Subcutaneous abdominal adipose tissue (tissue), 5 donors: ENCODE results near the gene CACNG7.

Source experiments
- H3K27ac ChIP-seq: one replicate; pipeline ENCODE4 v1.7.0; 2013; ENCODE audit warnings: low read depth, mild to moderate bottlenecking, inconsistent platforms, low read length, moderate library complexity
- H3K27me3 ChIP-seq, 5 donors: one replicate each; pipeline ENCODE4 v1.7.0; 2013; ENCODE audit warnings: low read length in 5 of 5, inconsistent platforms in 1 of 5; ENCODE audit not compliant: control insufficient read depth in 5 of 5, insufficient read depth in 4 of 5
- H3K36me3 ChIP-seq, 5 donors: one replicate each; pipeline ENCODE4 v1.7.0; 2013; ENCODE audit warnings: low read length in 5 of 5; ENCODE audit not compliant: control insufficient read depth in 5 of 5, insufficient read depth in 5 of 5
- H3K4me1 ChIP-seq, 5 donors: one replicate each; pipeline ENCODE4 v1.7.0; 2013; ENCODE audit warnings: low read length in 5 of 5, mild to moderate bottlenecking in 3 of 5, moderate library complexity in 1 of 5; ENCODE audit not compliant: control insufficient read depth in 5 of 5, insufficient read depth in 5 of 5
- H3K4me3 ChIP-seq, 5 donors: one replicate each; pipeline ENCODE4 v1.7.0; 2013; ENCODE audit warnings: low read length in 5 of 5, low read depth in 1 of 5
- H3K9ac ChIP-seq, 5 donors: one replicate each; pipeline ENCODE4 v1.7.0; 2013; ENCODE audit warnings: low read length in 5 of 5, mild to moderate bottlenecking in 4 of 5, moderate library complexity in 3 of 5
- H3K9me3 ChIP-seq, 5 donors: one replicate each; pipeline ENCODE4 v1.7.0; 2013; ENCODE audit warnings: low read length in 5 of 5; ENCODE audit not compliant: control insufficient read depth in 5 of 5
- donor health status: healthy.
- donor health status: healthy.
- donor health status: healthy.
- donor health status: healthy.
- donor health status: healthy.

The CACNG7 gene

GRCh38 chr19:53915000-53915399 lies 5.9 kb downstream of the CACNG7 start:
- no peak overlapping the region for H3K9ac ChIP-seq
- H3K27me3 ChIP-seq, result peaks cover 13 to 37% (median 27%) of the 10 kb centered on the region in 5 donors
- no peaks in the 10 kb centered on the region for H3K4me1 ChIP-seq
- H3K36me3 ChIP-seq, result no peaks in the 10 kb centered on the region
- H3K9me3 ChIP-seq, result peaks cover 0 to 3% (median 0%) of the 10 kb centered on the region in 5 donors
- no peak overlapping the region for H3K27ac ChIP-seq
- no peak overlapping the region for H3K4me3 ChIP-seq

GRCh38 chr19:53916004-53916403 lies 6.9 kb downstream of the CACNG7 start:
- H3K27ac ChIP-seq, result no peak overlapping the region

GRCh38 chr19:53917356-53917755 lies 8.3 kb downstream of the CACNG7 start:
- Histone ChIP-seq H3K9ac (no peak overlapping the region), H3K27me3 (peaks cover 3 to 14% (median 7%) of the 10 kb centered on the region in 5 donors), H3K36me3 (no peaks in the 10 kb centered on the region), H3K4me3 (no peak overlapping the region), H3K4me1 (no peaks in the 10 kb centered on the region), H3K9me3 (peaks cover 0 to 3% (median 0%) of the 10 kb centered on the region in 5 donors), H3K27ac (no peak overlapping the region)

More at GRCh38 chr19:53916004-53916403, 6.9 kb downstream of the CACNG7 start:
- H3K27me3 ChIP-seq, result peaks cover 10 to 27% (median 18%) of the 10 kb centered on the region in 5 donors
- no peaks in the 10 kb centered on the region for H3K4me1 ChIP-seq
- H3K9ac ChIP-seq, result no peak overlapping the region
- H3K4me3 ChIP-seq, result no peak overlapping the region
- no peaks in the 10 kb centered on the region for H3K36me3 ChIP-seq
- H3K9me3 ChIP-seq, result peaks cover 0 to 3% (median 0%) of the 10 kb centered on the region in 5 donors

- no peaks in the 10 kb centered on the region for H3K36me3 ChIP-seq
- peaks cover 0 to 4% (median 0%) of the 10 kb centered on the region in 5 donors for H3K27me3 ChIP-seq
- H3K9ac ChIP-seq, result no peak overlapping the region
- H3K27ac ChIP-seq, result no peak overlapping the region
- H3K4me1 ChIP-seq, result no peaks in the 10 kb centered on the region
- H3K9me3 ChIP-seq, result no peaks in the 10 kb centered on the region
- no peak overlapping the region for H3K4me3 ChIP-seq
Observed at GRCh38 chr19:53927739-53928138, 18.7 kb downstream of the CACNG7 start.

- Histone ChIP-seq H3K4me1 (no peaks in the 10 kb centered on the region), H3K27me3 (peaks cover 3 to 12% (median 3%) of the 10 kb centered on the region in 5 donors), H3K4me3 (no peak overlapping the region), H3K27ac (no peak overlapping the region), H3K9ac (no peak overlapping the region), H3K9me3 (no peaks in the 10 kb centered on the region), H3K36me3 (no peaks in the 10 kb centered on the region)
Observed at GRCh38 chr19:53936029-53936428, 27.0 kb downstream of the CACNG7 start.

- H3K4me1 ChIP-seq, result peaks cover 0 to 4% (median 0%) of the 10 kb centered on the region in 5 donors
- peaks cover 12 to 43% (median 32%) of the 10 kb centered on the region in 5 donors for H3K27me3 ChIP-seq
- H3K9ac ChIP-seq, result no peak overlapping the region
- H3K4me3 ChIP-seq, result no peak overlapping the region
- H3K36me3 ChIP-seq, result no peaks in the 10 kb centered on the region
- no peak overlapping the region for H3K27ac ChIP-seq
- peaks cover 0 to 4% (median 0%) of the 10 kb centered on the region in 5 donors for H3K9me3 ChIP-seq
Observed at GRCh38 chr19:53942001-53942786, 33.1 kb downstream of the CACNG7 start.

- Histone ChIP-seq H3K4me1 (peaks cover 0 to 4% (median 0%) of the 10 kb centered on the region in 5 donors), H3K4me3 (no peak overlapping the region), H3K27me3 (peaks cover 12 to 45% (median 33%) of the 10 kb centered on the region in 5 donors), H3K9me3 (peaks cover 0 to 4% (median 0%) of the 10 kb centered on the region in 5 donors), H3K9ac (no peak overlapping the region), H3K27ac (no peak overlapping the region), H3K36me3 (no peaks in the 10 kb centered on the region)
Observed at GRCh38 chr19:53944416-53944815, 35.3 kb downstream of the CACNG7 start.

- Histone ChIP-seq H3K4me1 (peaks cover 0 to 4% (median 0%) of the 10 kb centered on the region in 5 donors), H3K27me3 (peaks cover 10 to 43% (median 33%) of the 10 kb centered on the region in 5 donors), H3K36me3 (no peaks in the 10 kb centered on the region), H3K9ac (no peak overlapping the region), H3K27ac (no peak overlapping the region), H3K9me3 (peaks cover 0 to 4% (median 0%) of the 10 kb centered on the region in 5 donors), H3K4me3 (no peak overlapping the region)
Observed at GRCh38 chr19:53944933-53945332, 35.9 kb downstream of the CACNG7 start.

GRCh38 chr19:53945441-53945840 lies 36.4 kb downstream of the CACNG7 start:
- peaks cover 0 to 4% (median 0%) of the 10 kb centered on the region in 5 donors for H3K4me1 ChIP-seq
- H3K9me3 ChIP-seq, result peaks cover 0 to 4% (median 0%) of the 10 kb centered on the region in 5 donors
- peaks cover 9 to 38% (median 33%) of the 10 kb centered on the region in 5 donors for H3K27me3 ChIP-seq
- H3K9ac ChIP-seq, result no peak overlapping the region
- no peak overlapping the region for H3K4me3 ChIP-seq
- H3K36me3 ChIP-seq, result no peaks in the 10 kb centered on the region
- no peak overlapping the region for H3K27ac ChIP-seq

- Histone ChIP-seq H3K4me3 (no peak overlapping the region), H3K27ac (no peak overlapping the region), H3K27me3 (peaks cover 9 to 37% (median 33%) of the 10 kb centered on the region in 5 donors), H3K36me3 (no peaks in the 10 kb centered on the region), H3K9me3 (peaks cover 0 to 4% (median 0%) of the 10 kb centered on the region in 5 donors), H3K9ac (no peak overlapping the region), H3K4me1 (peaks cover 0 to 4% (median 0%) of the 10 kb centered on the region in 5 donors)
Observed at GRCh38 chr19:53945998-53946397, 36.9 kb downstream of the CACNG7 start.
